Kidney (tissue), 14 donors: ENCODE results near the gene ADAMTS14. TPM values are rescaled to one million over a fixed set of nuclear protein-coding genes. Genes with fewer than 3 reads are reported as not detected.

Source experiments
- DNase-seq, 5 donors: peaks; one replicate each; pipeline ENCODE4 v3.0.0-alpha.2; 2013 to 2020
- FAIRE-seq: peaks from 2 replicates; lab custom pipeline; 2012; peaks lifted over from hg19 to GRCh38; lab: Jason Lieb, UNC
- H3K27ac ChIP-seq, 2 donors: one replicate each; pipeline ENCODE4 v1.7.0; 2013; ENCODE audit warnings: low read depth in 2 of 2, low read length in 2 of 2, inconsistent platforms in 1 of 2
- H3K27me3 ChIP-seq: one replicate; pipeline ENCODE4 v1.7.1; 2013; ENCODE audit warnings: low read length, inconsistent platforms; ENCODE audit not compliant: control insufficient read depth, insufficient read depth
- H3K36me3 ChIP-seq, 3 donors: one replicate each; pipeline versions ENCODE4 v1.7.0 to v1.7.1; 2013; ENCODE audit warnings: low read length in 3 of 3, control low read depth in 1 of 3, inconsistent platforms in 1 of 3; ENCODE audit not compliant: insufficient read depth in 3 of 3, control insufficient read depth in 2 of 3
- H3K4me1 ChIP-seq, 3 donors: one replicate each; pipeline versions ENCODE4 v1.7.0 to v1.7.1; 2013; ENCODE audit warnings: low read length in 3 of 3, inconsistent platforms in 1 of 3, low read depth in 1 of 3; ENCODE audit not compliant: control insufficient read depth in 2 of 3, insufficient read depth in 2 of 3
- H3K4me3 ChIP-seq, 3 donors: one replicate each; pipeline versions ENCODE4 v1.7.0 to v1.8.1; 2013; ENCODE audit warnings: low read length in 3 of 3, control low read depth in 1 of 3, inconsistent platforms in 1 of 3
- H3K9ac ChIP-seq, 3 donors: one replicate each; pipeline versions ENCODE4 v1.7.0 to v1.7.1; 2013; ENCODE audit warnings: low read length in 3 of 3, control low read depth in 1 of 3, inconsistent platforms in 1 of 3
- H3K9me3 ChIP-seq, 3 donors: one replicate each; pipeline versions ENCODE4 v1.7.0 to v1.7.1; 2013; ENCODE audit warnings: low read length in 3 of 3, control low read depth in 1 of 3, inconsistent platforms in 1 of 3; ENCODE audit not compliant: control insufficient read depth in 2 of 3, insufficient read depth in 1 of 3
- CTCF ChIP-seq: IDR thresholded peaks from 3 replicates; pipeline ENCODE4 v1.5.1; 2012; ENCODE audit warnings: mild to moderate bottlenecking, moderate library complexity, borderline replicate concordance; ENCODE audit not compliant: insufficient read depth; ENCODE audit errors: extremely low read depth
- intact Hi-C: fragments of 100-400 bp; cut with DNase I; formaldehyde crosslinking; loops from one replicate; pipeline ENCODE4 v1.11.1; 2022
- polyA plus RNA-seq: library from polyadenylated mRNA; stranded (reverse); fragments of 350-450 nt; fragmentation: Illumina TruSeq; extraction: RNeasy Lipid Tissue Mini Kit (QIAGEN cat#74804); gene quantifications from one replicate; pipeline ENCODE4 v1.2.3, GENCODE V29; 2014; ENCODE audit warnings: low read depth, low replicate concordance; ENCODE audit not compliant: insufficient read depth
- total RNA-seq: library from RNA; stranded (reverse); fragmentation: NEBNext Ultra II Directional; extraction: Animal tissue kit (Norgen Biotek cat#: 25700); gene quantifications from one replicate; pipeline ENCODE4 v1.2.1, GENCODE V29; 2021
- donor health status: control.
- donor health status: control.
- donor health status: control.
- donor health status: control.
- donor health status: control.
- donor health status: DM: yes; HTN: yes; CAD: no.
- donor health status: Normal renal cell carcinoma (clear cell type).

The ADAMTS14 gene
- total and polyA plus RNA-seq, 2 donors from 2014 or later = 0.47 TPM; not detected in 1

GRCh38 chr10:70773965-70774809 lies 101.9 kb downstream of the ADAMTS14 start:
- no peaks in the 10 kb centered on the region for H3K27me3 ChIP-seq
- H3K9me3 ChIP-seq = no peaks in the 10 kb centered on the region
- peak in 1 of 5 donors; percentile 65 for DNase-seq
- no peak overlapping the region for H3K9ac ChIP-seq
- H3K36me3 ChIP-seq = no peaks in the 10 kb centered on the region
- no peak for TF ChIP-seq CTCF
- H3K27ac ChIP-seq = no peak overlapping the region
- intact Hi-C loops = no loop called here
- FAIRE-seq = no peak
- no peak overlapping the region for H3K4me3 ChIP-seq
- H3K4me1 ChIP-seq = peaks cover 0 to 15% (median 14%) of the 10 kb centered on the region in 3 donors

GRCh38 chr10:70774810-70775678 lies 102.7 kb downstream of the ADAMTS14 start:
- Histone ChIP-seq H3K27ac (peak overlapping the region in 1 of 2 donors; percentile 49), H3K4me1 (peaks cover 0 to 15% (median 14%) of the 10 kb centered on the region in 3 donors), H3K36me3 (no peaks in the 10 kb centered on the region), H3K9me3 (no peaks in the 10 kb centered on the region), H3K27me3 (no peaks in the 10 kb centered on the region), H3K9ac (no peak overlapping the region), H3K4me3 (no peak overlapping the region)
- no peak for TF ChIP-seq CTCF
- DNase-seq (peak in 1 of 5 donors; percentile 94), FAIRE-seq (no peak)
- intact Hi-C loops = no loop called here

- Histone ChIP-seq H3K27ac (peak overlapping the region in 1 of 2 donors; percentile 49), H3K36me3 (no peaks in the 10 kb centered on the region), H3K9ac (no peak overlapping the region), H3K9me3 (no peaks in the 10 kb centered on the region), H3K4me1 (peaks cover 0 to 15% (median 14%) of the 10 kb centered on the region in 3 donors), H3K4me3 (no peak overlapping the region), H3K27me3 (no peaks in the 10 kb centered on the region)
- no peak for TF ChIP-seq CTCF
- FAIRE-seq = no peak
- peak in 2 of 5 donors; percentile 60 to 68 for DNase-seq
- intact Hi-C loops = no loop called here
Measured at GRCh38 chr10:70775679-70776454, 103.6 kb downstream of the ADAMTS14 start.
